Activated CD4-positive, alpha-beta T cell treated with anti-CD3 and anti-CD28 coated beads, Interleukin-2, amount 50 U/mL, for 16 hours (primary cell): ENCODE results near the gene NPC1L1.
"Not testable (repeated sequence)": the region's sequence is repeated elsewhere in the genome, so short reads cannot be mapped to it uniquely, and the experiment has no call there.

ENCODE experiments used
- DNase-seq: peaks from one replicate; pipeline ENCODE4 v3.0.0-alpha.2; 2020

Gene NPC1L1

DNA sequence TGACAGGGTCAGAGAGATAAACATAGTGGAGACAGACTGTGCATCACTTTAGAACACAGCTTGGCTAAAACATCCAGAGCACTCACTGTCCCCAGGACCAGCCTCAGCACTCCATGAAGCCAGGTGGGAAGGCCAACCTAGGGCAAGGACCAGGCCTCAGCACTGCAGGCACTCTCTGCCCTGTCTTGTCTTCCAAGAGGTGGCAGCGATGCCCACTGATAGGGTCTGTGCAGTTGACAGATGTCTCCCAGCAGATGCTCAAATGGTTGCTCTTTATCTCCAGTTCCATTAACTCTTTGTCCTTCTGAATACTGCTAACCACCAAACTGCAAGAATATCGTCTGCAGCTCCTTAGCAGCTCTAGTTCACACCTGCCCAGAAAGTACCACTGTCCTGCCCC, 23.5 kb upstream of the NPC1L1 start:
- DNase-seq, result no peak

DNA sequence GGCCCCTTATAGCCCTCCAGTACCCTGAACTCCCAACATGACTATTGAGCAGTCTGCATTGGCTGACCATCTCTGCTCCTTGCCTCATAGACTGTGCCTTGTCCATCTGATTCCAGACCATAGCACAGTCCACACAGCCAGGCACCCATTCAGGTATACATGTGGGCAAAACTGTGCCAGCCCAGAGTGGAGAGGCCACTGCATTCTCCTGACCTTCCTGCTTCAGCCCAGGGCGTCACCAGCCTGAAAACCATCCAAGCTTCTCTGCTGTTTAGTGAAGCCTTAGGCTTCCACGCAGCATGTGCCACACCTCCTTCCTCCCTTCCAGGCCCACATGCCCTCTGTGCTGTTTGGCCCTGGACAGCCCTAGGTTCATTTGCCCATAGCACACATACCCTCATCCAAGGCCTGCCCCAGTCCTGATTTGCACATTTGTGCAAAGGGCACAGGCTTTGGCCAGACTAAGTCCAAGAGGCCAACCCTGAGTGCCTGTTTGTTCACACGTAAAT, 22.1 kb upstream of the NPC1L1 start:
- DNase-seq, result no peak

DNA sequence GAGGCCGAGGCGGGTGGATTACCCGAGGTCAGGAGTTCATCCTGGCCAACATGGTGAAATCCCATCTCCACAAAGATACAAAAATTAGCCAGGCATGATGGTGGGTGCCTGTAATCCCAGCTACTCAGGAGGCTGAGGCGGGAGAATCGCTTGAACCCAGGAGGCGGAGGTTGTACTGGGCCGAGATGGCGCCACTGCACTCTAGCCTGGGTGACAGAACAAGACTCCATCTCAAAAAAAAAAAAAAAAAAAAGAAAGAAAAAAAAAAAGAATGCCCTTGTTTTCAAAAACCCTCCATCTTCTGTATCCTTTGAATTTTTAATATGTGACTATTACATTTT, 21.5 kb upstream of the NPC1L1 start:
- DNase-seq, result not testable (repeated sequence)

DNA sequence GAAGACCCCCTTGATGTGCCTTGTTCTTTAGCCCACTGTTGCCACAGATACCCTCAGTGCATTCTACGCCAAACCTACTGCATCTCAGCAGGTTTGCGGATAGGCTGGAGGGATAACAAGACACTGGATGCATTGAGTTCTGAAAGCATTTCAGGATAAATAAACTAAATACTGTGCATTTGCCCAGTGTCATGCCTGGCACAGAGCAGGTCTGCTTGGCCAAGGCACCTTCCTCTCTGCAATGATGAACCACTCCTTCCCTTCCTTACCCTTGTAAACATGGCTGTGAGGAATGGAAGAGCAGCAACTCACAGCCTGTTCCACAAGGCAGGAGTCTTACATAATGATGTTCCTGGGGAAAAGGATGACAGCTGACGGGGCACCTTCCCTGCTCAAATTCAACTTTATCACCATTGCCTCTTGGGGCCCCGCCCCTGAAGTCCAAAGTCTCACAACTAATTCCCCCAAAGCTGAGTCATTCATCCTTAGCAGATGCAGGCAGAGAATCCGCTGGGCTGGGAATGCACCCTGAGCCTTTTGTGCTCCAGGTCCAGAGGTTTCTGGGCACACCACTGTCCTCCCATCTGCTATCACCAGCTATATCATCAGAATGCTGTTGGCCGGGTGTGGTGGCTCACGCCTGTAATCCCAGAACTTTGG, 21.0 kb upstream of the NPC1L1 start:
- no peak for DNase-seq

DNA sequence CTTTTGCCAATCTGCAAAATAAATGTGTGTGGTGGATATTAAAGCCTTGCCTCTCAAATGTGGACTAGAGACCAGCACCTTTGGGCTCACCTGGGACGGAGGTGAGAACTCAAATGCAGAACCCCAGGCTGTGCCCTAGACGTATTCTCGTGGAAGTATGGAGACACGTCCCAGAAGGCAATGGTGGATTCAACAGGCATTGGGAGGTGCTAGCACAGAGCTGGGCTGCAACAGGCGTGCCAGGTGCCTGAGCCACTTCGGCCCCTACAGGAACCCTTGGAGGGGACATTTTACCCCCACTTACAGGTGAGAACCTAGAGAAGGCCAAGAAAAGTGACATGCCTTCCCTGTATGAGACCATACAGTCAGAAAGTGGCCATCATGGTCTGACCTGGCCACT, 20.4 kb upstream of the NPC1L1 start:
- DNase-seq, result no peak

DNA sequence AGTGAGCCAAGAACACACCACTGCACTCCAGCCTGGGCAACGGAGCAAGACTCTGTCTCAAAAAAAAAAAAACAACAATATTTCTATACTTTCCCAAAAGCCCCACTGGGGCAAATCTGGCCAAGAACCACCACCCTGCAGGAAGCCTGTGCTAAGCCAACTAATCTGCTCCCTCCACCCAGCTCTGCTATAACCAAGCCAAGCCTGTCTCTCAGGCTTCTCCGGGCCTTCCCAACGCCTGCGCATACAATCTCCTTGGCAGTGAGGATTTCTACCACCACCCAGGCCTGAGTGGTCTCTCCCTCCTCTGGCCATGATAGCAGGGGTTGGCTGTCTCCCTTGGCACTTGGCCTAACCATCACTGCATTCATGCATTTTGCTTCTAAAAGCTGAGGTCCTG, 18.4 kb upstream of the NPC1L1 start:
- no peak for DNase-seq

DNA sequence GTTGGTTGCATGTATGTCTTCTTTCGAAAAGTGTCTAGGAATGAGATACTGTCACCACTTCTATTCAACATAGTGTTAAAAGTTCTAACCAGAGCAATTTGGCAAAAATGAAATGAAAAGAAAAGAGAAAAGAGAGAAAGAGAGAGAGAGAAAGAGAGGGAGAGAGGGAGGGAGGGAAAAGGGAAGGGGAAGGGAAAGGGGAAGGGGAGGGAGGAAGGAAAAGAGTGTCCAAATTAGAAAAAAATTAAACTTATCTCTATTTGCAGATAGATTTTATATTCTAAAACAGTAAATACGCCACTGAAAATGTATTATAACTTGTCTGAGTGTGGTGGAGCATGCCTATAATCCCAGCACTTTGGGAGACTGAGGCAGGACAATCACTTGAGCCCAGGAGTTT, 16.4 kb upstream of the NPC1L1 start:
- no peak for DNase-seq

DNA sequence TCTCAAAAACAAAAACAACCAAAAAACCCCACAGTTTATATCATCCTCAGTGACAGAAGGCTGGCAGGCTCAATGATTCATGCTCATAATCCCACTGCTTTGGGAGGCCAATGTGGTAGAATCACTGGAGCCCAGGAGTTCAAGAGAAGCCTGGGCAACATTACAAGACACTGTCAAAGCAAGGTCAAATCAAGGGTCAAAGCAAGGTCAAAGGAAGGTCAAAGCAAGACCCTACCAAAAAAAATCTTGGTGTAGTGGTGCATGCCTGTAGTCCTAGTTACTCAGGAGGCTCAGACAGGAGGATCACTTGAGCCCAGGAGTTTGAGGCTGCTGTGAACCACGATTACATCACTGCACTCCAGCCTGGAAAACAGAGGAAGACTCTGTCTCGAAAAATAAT, 14.2 kb upstream of the NPC1L1 start:
- no peak for DNase-seq

DNA sequence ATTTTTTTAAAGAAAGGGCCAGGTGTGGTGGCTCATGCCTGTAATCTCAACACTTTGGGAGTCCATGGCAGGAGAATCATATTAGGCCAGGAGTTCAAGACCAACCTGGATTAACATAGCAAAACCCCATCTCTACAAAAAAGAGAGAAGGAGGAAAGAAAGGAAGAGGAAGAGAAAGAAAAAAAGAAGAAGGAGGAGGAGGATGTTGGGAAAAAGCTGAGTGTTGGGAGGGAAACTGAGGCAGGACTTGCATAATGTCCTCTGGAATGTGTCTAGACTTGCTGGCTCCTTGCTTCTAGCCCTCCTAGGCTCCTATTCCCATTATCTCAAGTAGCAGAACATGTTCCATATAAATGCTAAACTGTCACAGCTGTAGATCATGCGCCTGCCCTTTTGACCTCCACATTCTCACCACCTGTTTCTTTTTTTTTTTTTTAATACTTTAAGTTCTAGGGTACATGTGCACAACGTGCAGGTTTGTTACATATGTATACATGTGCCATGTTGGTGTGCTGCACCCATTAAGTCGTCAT, 11.4 kb upstream of the NPC1L1 start:
- not testable (repeated sequence) for DNase-seq

DNA sequence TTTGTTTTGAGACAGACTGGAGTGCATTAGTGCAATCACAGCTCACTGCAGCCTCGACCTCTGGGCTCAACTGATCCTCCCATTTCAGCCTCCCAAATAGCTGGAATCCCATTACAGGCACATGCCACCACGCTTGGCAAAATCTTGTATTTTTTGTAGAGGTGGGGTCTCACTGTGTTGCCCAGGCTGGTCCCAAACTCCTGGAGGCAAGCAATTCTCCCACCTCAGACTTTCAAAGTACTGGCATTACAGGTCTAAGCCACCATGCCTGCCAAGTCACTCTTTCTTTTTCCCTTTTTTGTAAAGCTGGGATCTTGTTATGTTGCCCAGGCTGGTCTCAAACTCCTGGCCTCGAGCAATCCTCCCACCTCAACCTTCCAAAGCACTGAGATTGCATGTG, 8.3 kb upstream of the NPC1L1 start:
- no peak for DNase-seq

DNA sequence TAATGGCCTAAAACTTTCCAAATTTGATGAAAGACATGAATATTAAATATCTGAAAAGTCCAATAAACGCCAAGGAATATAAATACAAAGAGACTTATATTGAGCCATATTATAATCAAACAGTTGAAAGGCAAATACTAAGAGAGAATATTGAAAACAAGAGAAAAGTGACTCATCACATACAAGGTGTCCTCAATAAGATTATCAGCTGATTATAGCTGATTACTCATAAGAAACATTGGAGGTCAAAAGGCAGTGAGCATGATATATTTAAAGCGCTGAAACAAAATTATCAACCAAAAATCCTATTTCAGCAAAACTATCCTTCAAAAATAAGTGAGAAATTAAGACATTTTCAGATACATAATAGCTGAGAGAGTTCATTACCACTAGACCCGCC, 7.8 kb upstream of the NPC1L1 start:
- no peak for DNase-seq

DNA sequence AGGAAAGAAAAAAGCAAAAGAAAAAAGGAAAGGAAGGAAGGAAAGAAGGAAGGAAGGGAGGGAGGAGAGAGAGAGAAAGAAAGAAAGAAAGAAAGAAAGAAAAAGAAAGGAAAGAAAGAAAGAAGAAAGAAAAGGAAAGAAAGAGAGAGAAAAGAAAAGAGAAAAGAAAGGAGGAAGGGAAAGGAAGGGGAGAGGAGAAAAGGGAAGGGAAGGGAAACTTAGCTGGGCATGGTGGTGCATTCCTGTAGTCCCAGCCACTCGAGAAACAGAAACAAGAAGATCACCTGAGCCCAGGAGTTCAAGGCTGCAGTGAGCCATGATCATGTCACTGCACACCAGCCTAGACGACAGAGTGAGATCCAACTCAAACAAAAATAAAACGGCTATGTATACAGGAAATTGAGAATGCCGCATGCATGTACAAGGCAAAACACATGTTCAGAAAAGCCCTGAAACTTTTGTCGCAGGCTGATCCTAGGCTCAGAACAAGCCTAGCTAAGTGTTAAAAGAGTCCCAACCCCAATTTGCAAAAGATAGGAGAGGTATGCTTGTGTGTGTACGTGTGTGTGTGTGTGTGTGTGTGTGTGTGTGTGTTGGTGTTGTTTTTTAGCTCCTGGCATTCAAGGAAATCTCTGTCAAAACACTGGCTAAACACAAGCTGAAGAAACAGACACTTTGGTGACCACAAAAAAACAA, 6.6 kb upstream of the NPC1L1 start:
- no peak for DNase-seq

DNA sequence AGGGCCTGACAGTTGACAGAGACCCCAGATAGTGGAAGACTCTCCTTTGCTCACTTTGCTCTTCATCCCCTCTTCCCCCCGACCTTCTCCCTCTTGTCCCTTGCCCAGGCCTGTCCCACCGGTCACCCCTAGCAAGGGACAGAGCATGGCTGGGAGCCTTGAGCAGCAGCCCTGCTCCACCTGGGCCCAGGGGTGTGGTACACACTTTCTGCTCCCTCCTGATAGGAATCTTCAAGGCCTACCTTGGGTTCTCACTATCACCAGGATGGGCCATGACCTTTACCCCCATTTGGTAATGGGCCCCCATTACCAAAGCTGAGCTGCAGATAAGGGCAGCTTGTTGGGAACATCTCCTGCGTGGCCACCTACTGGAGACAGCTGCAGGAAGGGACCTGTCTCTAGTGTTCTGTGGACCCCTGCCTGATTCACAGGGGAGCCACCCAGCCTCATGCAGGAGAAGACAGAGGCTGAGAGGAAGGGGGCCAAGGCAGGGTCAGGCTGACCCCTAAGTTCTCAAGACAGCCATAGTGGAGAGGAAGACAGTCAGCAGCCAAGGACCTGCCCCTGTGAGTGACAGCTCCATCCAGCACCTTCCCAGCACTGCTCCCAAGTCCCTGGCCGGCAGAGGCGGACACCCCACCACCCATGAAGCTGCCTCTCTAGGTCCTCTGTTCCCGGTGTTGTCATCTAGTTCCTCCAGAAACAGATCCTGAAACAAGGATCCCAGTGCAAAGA, 913 bp upstream of the NPC1L1 start:
- no peak for DNase-seq

DNA sequence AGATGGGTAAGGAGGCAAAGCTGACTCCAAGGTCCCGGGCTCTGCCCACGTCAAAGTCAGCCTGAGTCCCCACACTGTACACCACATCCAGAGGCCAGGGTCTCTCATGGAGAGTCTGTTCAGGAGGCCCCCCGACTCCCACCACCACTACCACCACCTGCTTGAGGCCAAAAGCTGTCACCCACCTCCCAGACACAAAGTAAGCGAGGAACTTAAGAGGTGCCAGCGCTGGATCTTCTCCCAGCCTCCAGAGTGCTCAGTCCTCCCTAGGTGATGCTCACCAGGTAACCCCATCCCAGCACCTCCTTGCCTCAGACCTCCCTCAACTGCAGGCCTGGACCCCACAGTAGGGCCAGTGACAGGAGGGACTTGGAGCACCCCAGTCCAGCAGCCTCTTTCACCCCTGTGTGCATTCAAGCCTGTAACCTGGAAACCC, 520 bp downstream of the NPC1L1 start:
- DNase-seq, result no peak

DNA sequence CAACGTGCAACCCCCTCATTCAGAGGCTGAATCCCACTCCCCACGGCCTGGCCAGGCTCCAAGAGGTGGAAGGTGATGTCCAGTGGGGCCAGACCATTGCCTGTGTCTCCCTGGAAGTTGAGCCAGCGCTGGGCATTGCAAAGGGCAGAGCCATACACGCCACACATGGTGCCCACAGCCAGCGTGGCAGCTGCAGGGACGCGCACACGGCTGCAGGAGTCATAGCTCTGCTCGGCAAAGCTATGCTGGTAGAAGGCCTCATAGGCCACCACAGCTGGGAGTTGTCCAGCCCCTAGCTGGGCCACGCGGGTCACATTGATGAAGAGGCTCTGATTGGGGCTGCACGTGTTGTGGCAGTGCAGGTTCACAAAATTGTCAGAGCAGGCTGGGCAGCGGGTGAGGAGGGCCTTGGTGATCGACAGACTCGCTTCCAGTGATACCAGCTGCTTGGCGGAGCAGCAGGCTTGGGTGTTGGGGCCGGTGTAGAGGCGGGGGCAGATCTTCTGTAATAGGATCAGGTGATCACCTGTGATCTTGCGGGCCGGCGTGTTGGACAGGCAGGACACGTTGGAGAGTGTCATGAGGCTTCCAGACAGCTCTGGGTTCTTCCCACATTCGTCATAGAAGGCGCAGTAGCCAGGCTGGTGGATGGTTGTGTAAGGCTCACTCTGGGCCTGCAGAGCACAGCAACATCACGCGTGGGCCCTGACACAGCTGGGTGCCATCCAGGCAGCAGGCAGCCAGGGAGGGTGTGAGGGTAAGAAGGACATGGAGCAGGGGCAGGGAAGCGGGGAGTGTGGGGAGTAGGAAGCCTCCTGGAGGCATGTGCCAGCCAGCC, 1.2 kb downstream of the NPC1L1 start:
- no peak for DNase-seq

DNA sequence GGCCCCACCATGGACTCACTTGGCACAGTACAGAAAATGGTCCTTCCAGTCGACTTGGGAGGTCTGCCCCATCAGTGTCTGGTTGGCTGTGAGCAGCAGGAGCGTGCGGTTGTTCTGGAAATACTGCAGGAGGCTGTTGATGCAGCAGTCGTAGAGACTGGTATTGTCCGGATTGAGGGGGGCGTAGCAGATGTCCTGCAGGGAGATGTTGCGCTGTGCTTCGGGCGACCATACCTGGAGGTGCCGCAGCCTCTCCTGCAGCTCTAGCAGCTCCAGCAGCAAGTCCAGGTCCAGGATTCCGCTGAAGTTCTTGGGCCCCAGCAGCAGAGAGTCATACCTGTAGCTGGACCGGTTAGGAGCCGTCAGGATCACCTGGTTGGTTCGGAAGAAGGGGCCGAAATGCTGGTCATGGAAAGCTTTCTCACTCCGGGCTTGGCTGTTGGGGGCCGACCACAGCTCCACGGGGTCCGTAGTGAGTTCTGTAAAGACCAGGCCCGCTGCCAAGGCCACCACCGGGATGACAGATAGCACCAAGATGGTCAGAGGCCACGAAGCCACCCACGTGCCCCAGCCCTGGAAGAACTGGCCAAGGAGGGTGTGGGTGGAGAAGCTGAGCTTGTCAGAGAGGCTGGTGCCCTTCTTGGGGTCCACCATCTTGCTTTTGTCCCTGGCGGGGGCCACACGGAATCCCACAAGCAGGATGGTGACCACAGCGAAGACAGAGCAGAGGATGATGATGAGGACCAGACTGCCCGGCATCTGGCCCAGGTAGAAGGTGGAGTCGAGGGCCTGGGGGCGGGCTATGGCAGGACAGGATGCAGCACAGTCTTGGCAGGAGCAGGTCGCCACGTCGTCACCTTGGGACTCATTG, 2.1 kb downstream of the NPC1L1 start:
- no peak for DNase-seq

DNA sequence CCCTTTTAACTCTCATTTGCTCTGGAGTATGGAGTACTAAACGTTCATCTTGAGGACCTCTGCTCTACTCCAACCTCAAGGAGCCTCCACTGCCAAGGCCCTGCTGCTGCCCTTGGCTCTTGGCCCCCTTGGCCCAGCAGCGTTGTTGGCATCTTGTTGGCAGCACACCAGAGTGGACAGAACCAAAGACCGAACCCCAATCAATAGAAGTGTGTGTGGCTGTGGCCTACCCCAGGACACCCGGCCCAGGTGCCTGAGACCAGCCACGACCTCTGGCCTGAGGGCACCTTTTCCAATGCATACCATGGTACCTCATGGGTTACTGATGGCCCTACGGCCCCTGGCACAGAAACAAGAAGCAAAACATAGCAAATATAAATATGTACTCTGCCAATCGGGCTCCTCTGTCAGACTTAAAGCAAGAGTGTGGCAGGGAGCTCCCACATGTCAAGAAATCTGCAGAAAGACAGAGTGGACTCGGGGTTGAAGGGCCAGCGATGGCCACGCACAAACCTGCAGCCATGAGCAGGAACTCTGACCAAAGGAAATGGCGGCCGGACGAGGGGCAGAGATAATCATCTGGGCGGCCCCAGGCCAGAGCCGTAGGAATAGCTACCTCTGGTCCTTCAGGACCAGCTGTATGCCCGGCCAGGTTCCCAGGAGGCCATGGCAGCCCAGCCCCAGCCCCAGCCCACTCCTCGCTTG, 2.9 kb downstream of the NPC1L1 start:
- no peak for DNase-seq

DNA sequence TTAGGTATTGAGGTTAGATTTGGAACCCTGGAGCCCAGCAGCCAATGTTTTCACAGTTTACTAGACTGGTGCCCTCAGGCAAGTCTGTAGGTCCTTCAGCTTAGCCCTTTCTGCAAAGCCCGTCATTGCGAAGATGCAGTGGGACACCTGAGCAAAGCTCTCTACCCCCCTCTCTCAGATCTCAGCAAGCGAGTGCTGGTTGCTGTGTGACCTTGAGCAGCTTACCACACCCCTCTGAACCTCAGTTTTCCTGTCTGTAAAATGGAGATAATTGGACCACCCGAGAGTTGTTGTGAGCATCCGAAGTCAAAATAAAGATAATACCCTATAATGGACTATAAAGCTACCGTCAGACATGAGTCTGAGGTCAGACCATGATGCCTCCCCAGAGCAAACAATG, 3.7 kb downstream of the NPC1L1 start:
- DNase-seq, result no peak

DNA sequence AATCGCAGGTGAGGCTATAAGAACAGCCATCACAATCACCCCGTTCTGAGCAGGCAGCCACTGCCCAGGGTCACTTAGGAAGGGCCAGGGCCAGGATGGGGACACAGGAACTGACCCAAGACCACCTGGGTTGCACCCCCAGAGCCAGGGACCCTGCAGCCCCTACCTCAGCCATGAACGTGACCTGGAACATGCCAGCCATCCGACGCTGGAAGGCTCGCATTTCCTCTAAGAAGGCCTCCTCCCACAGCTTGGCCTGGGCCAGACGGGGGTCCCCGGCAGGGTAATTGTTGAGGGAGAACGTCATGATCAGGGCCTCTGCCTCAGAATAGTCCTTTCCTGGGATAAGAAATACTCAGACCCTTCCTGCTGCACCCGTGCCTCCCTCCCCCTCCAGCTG, 5.0 kb downstream of the NPC1L1 start:
- no peak for DNase-seq

DNA sequence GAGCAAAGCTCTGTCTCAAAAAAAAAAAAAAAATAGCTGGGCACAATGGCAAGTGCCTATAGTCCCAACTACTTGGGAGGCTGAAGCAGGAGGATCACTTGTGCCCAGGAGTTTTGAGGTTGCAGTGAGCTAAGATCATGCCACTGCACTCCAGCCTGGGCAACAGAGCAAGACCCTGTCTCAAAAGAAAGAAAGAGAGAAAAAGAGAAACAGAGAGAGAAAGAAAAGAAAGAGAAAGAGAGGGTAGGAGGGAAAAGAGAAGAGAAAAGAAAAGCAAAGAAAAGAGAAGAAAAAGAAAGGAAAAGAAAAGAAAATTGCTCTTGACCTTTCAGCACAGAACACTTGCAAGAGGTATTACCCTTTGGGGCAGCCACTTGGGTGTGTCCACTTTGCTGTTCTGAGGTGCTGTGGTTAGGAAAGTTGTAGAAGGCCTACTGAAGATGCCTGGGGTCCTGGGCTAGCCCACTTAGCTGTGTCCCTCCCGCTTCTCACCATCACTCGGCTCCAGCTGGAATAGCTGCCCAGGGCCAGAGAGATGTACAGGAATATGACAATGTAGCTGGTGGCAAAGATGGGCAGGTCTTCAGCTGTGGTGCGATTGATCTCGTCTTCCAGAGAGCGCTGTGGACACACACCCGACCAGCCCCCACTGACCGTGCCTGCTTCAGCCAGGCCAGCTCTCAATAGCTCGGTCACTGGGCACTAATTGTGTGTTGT, 5.6 kb downstream of the NPC1L1 start:
- DNase-seq, result no peak

DNA sequence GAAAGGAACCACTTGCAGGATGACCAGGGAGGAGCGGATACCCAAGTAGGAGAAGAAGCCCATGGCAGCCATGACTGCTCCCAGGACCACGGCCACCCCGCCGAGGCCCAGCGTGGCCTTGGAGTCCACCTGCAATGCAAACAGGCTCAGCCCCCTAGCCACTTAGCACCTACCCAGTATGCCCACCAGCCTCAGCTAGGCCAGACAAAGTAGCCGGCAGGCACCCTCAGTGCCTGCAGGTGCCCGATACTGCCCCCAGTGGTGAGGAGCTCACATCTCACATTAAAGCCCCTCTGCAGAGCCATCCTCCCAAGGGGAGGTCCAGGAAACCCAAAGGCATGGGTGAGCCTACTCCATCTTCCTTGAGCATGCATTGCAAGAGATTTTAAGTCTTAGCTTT, 6.6 kb downstream of the NPC1L1 start:
- DNase-seq, result peak; percentile 64
